A549 (cell line): Measurements from ENCODE around the gene PDE4D. TPM values are rescaled to one million over a fixed set of nuclear protein-coding genes. Genes with fewer than 3 reads are reported as not detected.

Experiments
- ATAC-seq, 2 experiments: fragments of 200-7000 bp in 1 of 2; fragments of >200 bp in 1 of 2; cut with Nextera tagmentation in 1 of 2; cut with Tn5 transposase in 1 of 2; 3 replicates each; pipeline versions ENCODE4 v1.8.0 to v1.9.1; 2018 to 2020; ENCODE audit warnings: mild to moderate bottlenecking in 1 of 2, moderate library complexity in 1 of 2
- CTCF ChIA-PET: fragments of 300-600 bp; sonication (Branson Sonifier 250); formaldehyde crosslinking; extraction: SDS; loops from one replicate; lab custom pipeline; 2021; ENCODE audit warnings: antibody characterized with exemption, inconsistent platforms; lab: Yijun Ruan, JAX
- POLR2A ChIA-PET: fragments of 350-600 bp; formaldehyde crosslinking; extraction: SDS; loops from one replicate; lab custom pipeline; 2021; ENCODE audit warnings: antibody characterized with exemption, inconsistent platforms; lab: Yijun Ruan, JAX
- DNase-seq, 2 experiments: peaks; one replicate each; pipeline versions ENCODE4 v3.0.0 to v3.0.0-alpha.2; 2011 to 2016; ENCODE audit warnings: low read depth in 1 of 2, low spot score in 1 of 2
- FAIRE-seq: peaks from 2 replicates; lab custom pipeline; 2011; peaks lifted over from hg19 to GRCh38; lab: Jason Lieb, UNC
- H3K27ac ChIP-seq, 2 experiments: fragments of >200 bp; sonication (Bioruptor Twin); formaldehyde crosslinking; 3 replicates each; pipeline ENCODE4 v1.5.1; 2016 to 2017
- H3K4me1 ChIP-seq: fragments of >200 bp; sonication (Bioruptor Twin); formaldehyde crosslinking; 3 replicates; pipeline ENCODE4 v1.6.1; 2016
- H3K4me2 ChIP-seq: fragments of >200 bp; sonication (Bioruptor Twin); formaldehyde crosslinking; 3 replicates; pipeline ENCODE4 v1.6.1; 2016
- H3K4me3 ChIP-seq: fragments of >200 bp; sonication (Bioruptor Twin); formaldehyde crosslinking; 3 replicates; pipeline ENCODE4 v1.5.1; 2016
- H3K9me3 ChIP-seq: fragments of >200 bp; sonication (Bioruptor Twin); formaldehyde crosslinking; 3 replicates; pipeline ENCODE4 v1.6.1; 2016
- ATOH8 ChIP-seq: fragments of 250-450 bp; sonication (Bioruptor Pico); IDR thresholded peaks from 2 replicates; pipeline ENCODE4 v1.5.0; 2020; ENCODE audit warnings: low read depth, mild to moderate bottlenecking, moderate library complexity
- BCL3 ChIP-seq: fragments of >200 bp; sonication (Bioruptor Twin); formaldehyde crosslinking; IDR thresholded peaks from 3 replicates; pipeline ENCODE4 v1.6.1; 2016
- CEBPB ChIP-seq, 2 experiments: fragments of >200 bp in 1 of 2; sonication (Bioruptor Twin) in 1 of 2; formaldehyde crosslinking in 1 of 2; IDR thresholded peaks; 2 replicates each; pipeline ENCODE4 v1.6.1; 2012 to 2016
- E2F6 ChIP-seq: IDR thresholded peaks from 2 replicates; pipeline ENCODE4 v1.6.1; 2012; ENCODE audit warnings: low read depth, borderline replicate concordance
- EHF ChIP-seq: fragments of 250-450 bp; sonication (Bioruptor Pico); IDR thresholded peaks from 2 replicates; pipeline ENCODE4 v1.5.0; 2020; ENCODE audit warnings: mild to moderate bottlenecking
- EHMT2 ChIP-seq: fragments of 200-600 bp; sonication (generic); IDR thresholded peaks from 2 replicates; pipeline ENCODE4 v1.6.1; 2016; ENCODE audit warnings: antibody characterized with exemption, low read depth, mild to moderate bottlenecking, moderate library complexity
- ELK1 ChIP-seq: fragments of 150-350 bp; IDR thresholded peaks from 2 replicates; pipeline ENCODE4 v1.6.1; 2014; ENCODE audit warnings: low read depth, mild to moderate bottlenecking, low read length
- FOSB ChIP-seq: fragments of 250-450 bp; sonication (Bioruptor Pico); IDR thresholded peaks from 2 replicates; pipeline ENCODE4 v1.5.0; 2020; ENCODE audit warnings: mild to moderate bottlenecking, moderate library complexity
- FOSL2 ChIP-seq, 2 experiments: fragments of 450-650 bp in 1 of 2; fragments of >200 bp in 1 of 2; sonication (Bioruptor Twin) in 1 of 2; formaldehyde crosslinking; IDR thresholded peaks; 2 replicates each; pipeline versions ENCODE4 v1.5.0 to v1.6.1; 2016 to 2020; ENCODE audit warnings: mild to moderate bottlenecking in 1 of 2, moderate library complexity in 1 of 2
- FOXS1 ChIP-seq: fragments of 250-450 bp; sonication (Bioruptor Pico); IDR thresholded peaks from 2 replicates; pipeline ENCODE4 v1.5.0; 2020; ENCODE audit warnings: mild to moderate bottlenecking, moderate library complexity
- GATA3 ChIP-seq: IDR thresholded peaks from 2 replicates; pipeline ENCODE4 v1.6.1; 2012; ENCODE audit warnings: borderline replicate concordance
- HDAC2 ChIP-seq: fragments of 200-600 bp; sonication (generic); IDR thresholded peaks from 2 replicates; pipeline ENCODE4 v1.6.1; 2016
- HMGXB4 ChIP-seq: fragments of 250-450 bp; sonication (Bioruptor Pico); IDR thresholded peaks from 2 replicates; pipeline ENCODE4 v1.5.0; 2021; ENCODE audit warnings: mild to moderate bottlenecking, moderate library complexity, borderline replicate concordance
- KDM1A ChIP-seq: fragments of 200-600 bp; sonication (generic); IDR thresholded peaks from 2 replicates; pipeline ENCODE4 v1.6.1; 2016; ENCODE audit warnings: low read depth, mild to moderate bottlenecking
- MAFK ChIP-seq: fragments of 450-650 bp; IDR thresholded peaks from 2 replicates; pipeline ENCODE4 v1.6.1; 2014; ENCODE audit not compliant: partially characterized antibody
- MAX ChIP-seq: IDR thresholded peaks from 2 replicates; pipeline ENCODE4 v1.6.1; 2012
- MYC ChIP-seq: IDR thresholded peaks from 2 replicates; pipeline ENCODE4 v1.6.1; 2012; ENCODE audit warnings: mild to moderate bottlenecking, inconsistent platforms, low read length, improper control_type of control experiment, borderline replicate concordance
- NR3C1 ChIP-seq: fragments of >200 bp; sonication (Bioruptor Twin); formaldehyde crosslinking; IDR thresholded peaks from 3 replicates; pipeline ENCODE4 v1.6.1; 2017
- PHF8 ChIP-seq: fragments of 200-600 bp; sonication (generic); IDR thresholded peaks from 2 replicates; pipeline ENCODE4 v1.6.1; 2016; ENCODE audit warnings: low read depth, mild to moderate bottlenecking, antibody characterized with exemption, moderate library complexity, borderline replicate concordance
- POLR2AphosphoS2 ChIP-seq: conservative IDR thresholded peaks from 2 replicates; pipeline ENCODE4 v1.6.1; 2012; ENCODE audit warnings: low read length, improper control_type of control experiment, inconsistent platforms
- RAD21 ChIP-seq, 2 experiments: fragments of >200 bp in 1 of 2; sonication (Bioruptor Twin) in 1 of 2; formaldehyde crosslinking in 1 of 2; IDR thresholded peaks in 1 of 2; conservative IDR thresholded peaks in 1 of 2; 2 replicates in 1 of 2; 3 replicates in 1 of 2; pipeline ENCODE4 v1.6.1; 2012 to 2018; ENCODE audit warnings: inconsistent platforms in 1 of 2
- RARB ChIP-seq: fragments of 250-450 bp; sonication (Bioruptor Pico); IDR thresholded peaks from 2 replicates; pipeline ENCODE4 v1.8.0; 2021; ENCODE audit warnings: mild to moderate bottlenecking, moderate library complexity
- RNF2 ChIP-seq: fragments of 200-600 bp; sonication (generic); IDR thresholded peaks from 2 replicates; pipeline ENCODE4 v1.6.1; 2016; ENCODE audit warnings: low read depth, mild to moderate bottlenecking, antibody characterized with exemption, moderate library complexity, borderline replicate concordance
- SMC3 ChIP-seq: fragments of >200 bp; sonication (Bioruptor Twin); formaldehyde crosslinking; IDR thresholded peaks from 3 replicates; pipeline ENCODE4 v1.6.1; 2018; ENCODE audit warnings: inconsistent platforms
- TP53 ChIP-seq: fragments of 250-450 bp; sonication (Bioruptor Pico); IDR thresholded peaks from 2 replicates; pipeline ENCODE4 v1.5.0; 2021; ENCODE audit warnings: mild to moderate bottlenecking, moderate library complexity
- ZFP36 ChIP-seq: fragments of 450-650 bp; IDR thresholded peaks from 2 replicates; pipeline ENCODE4 v1.6.1; 2014; ENCODE audit warnings: borderline replicate concordance; ENCODE audit not compliant: partially characterized antibody
- ZNF302 ChIP-seq: fragments of 250-450 bp; sonication (Bioruptor Pico); IDR thresholded peaks from 2 replicates; pipeline ENCODE4 v1.9.0; 2021; ENCODE audit warnings: inconsistent platforms, mild to moderate bottlenecking, moderate library complexity
- WGBS: methylation state at CpG from one replicate; pipeline ENCODE4 v1.1.6; 2017; ENCODE audit errors: missing lambda C conversion rate; 5-methylcytosine and 5-hydroxymethylcytosine counted together
- polyA plus RNA-seq, 4 experiments: library from polyadenylated mRNA; depleted of rRNA in 3 of 4; stranded (reverse); fragments of >200 nt; fragmentation: RNase III in 1 of 4; extraction: RNeasy Plus Mini Kit Qiagen cat#74134 plus additional on column Dnase treatment in 1 of 4; gene quantifications; 2 replicates in 3 of 4; 3 replicates in 1 of 4; pipeline ENCODE4 v1.2.3, GENCODE V29; 2011 to 2017

The PDE4D gene
- polyA plus RNA-seq, 2 of the 4 experiments (the other 2 are of a cell fraction): 74.0 to 213 TPM

- no peak overlapping the region for H3K4me3 ChIP-seq
- peaks cover 82% of the 10 kb centered on the region for H3K4me1 ChIP-seq
- WGBS: 44% methylated on average over 2 of the region's 2 CpGs
- ATAC-seq (peak in 1 of 2 experiments; percentile 4; a peak in 1 of 6 replicates), FAIRE-seq (no peak), DNase-seq (peak in 1 of 2 experiments; percentile 60)
- H3K4me2 ChIP-seq: peak overlapping the region; percentile 83
- H3K27ac ChIP-seq: peak overlapping the region; percentile 90 to 95
- no peak for TF ChIP-seq ELK1
- TF ChIP-seq CEBPB (IDR thresholded peaks at IDR 0.05): no peak
- TF ChIP-seq MAX: peak; percentile 49
- no peak for TF ChIP-seq BCL3
- TF ChIP-seq FOSL2 (IDR thresholded peaks at IDR 0.05): no peak
- TF ChIP-seq FOSL2 (CRISPR knock-in tag; IDR thresholded peaks at IDR 0.05): peak; percentile 38
- no peak for TF ChIP-seq RAD21 (conservative IDR thresholded peaks at IDR 0.05 in 1 of 2, IDR thresholded peaks at IDR 0.05 in 1 of 2)
- no peak for TF ChIP-seq RNF2
- 0 out of 2 replicates have a peak, but pooled peaks have one; percentile 45 for TF ChIP-seq ATOH8 (CRISPR knock-in tag)
- no peak for TF ChIP-seq KDM1A
- TF ChIP-seq FOXS1: no peak
- TF ChIP-seq GATA3: no peak
- TF ChIP-seq FOSB (CRISPR knock-in tag): no peak
- no peak for TF ChIP-seq POLR2AphosphoS2
- no peak for TF ChIP-seq RARB
- TF ChIP-seq SMC3: no peak
- TF ChIP-seq MAFK: peak; percentile 12
- TF ChIP-seq EHF (CRISPR knock-in tag): no peak
- TF ChIP-seq PHF8: no peak
- no peak for TF ChIP-seq NR3C1
- TF ChIP-seq ZFP36: no peak
- 0 out of 2 replicates have a peak, but pooled peaks have one; percentile 63 for TF ChIP-seq MYC
- no peak for TF ChIP-seq E2F6
- TF ChIP-seq ZNF302 (CRISPR knock-in tag): no peak
- TF ChIP-seq TP53 (CRISPR knock-in tag): no peak
- TF ChIP-seq EHMT2: no peak
- TF ChIP-seq HDAC2: no peak
- TF ChIP-seq HMGXB4 (CRISPR knock-in tag): no peak
- H3K9me3 ChIP-seq: no peaks in the 10 kb centered on the region
- ChIA-PET POLR2A (interaction anchor here (5.2 kb wide), 1 partner anchor 21 kb away, joined by 36 read pairs; no protein-coding TSS in a partner anchor), CTCF (interaction anchor here (0.9 to 3.6 kb wide), 7 partner anchors 9 to 600 kb away, joined by 3 to 13 read pairs (median 3); no protein-coding TSS in a partner anchor)
Observed at GRCh38 chr5:59789197-59789596, 104.3 kb downstream of the PDE4D start.
